MV-4-11 (cell line): ENCODE data around the gene SCARB2.

Experiments
- DNase-seq: peaks from one replicate; lab custom pipeline; 2025; lab: John Stamatoyannopoulos, UW

Gene SCARB2

GRCh38 chr4:76148142-76148865 is 65.3 kb downstream of the SCARB2 start, which contains the start of gene NUP54:
NUP54 (minus strand) TSS chr4:76148397; CDS start chr4:76148374, 23 bp downstream.
- DNase-seq: peak; percentile 92

GRCh38 chr4:76147454-76148141 is 66.0 kb downstream of the SCARB2 start:
- DNase-seq: peak; percentile 46

- DNase-seq: no peak
Observed at GRCh38 chr4:76144546-76144945, 69.1 kb downstream of the SCARB2 start.

- no peak for DNase-seq
Observed at GRCh38 chr4:76141241-76141640, 72.4 kb downstream of the SCARB2 start.

GRCh38 chr4:76127754-76128153 is 85.9 kb downstream of the SCARB2 start:
- DNase-seq: no peak

GRCh38 chr4:76125816-76126215 is 87.8 kb downstream of the SCARB2 start:
- DNase-seq: no peak

- DNase-seq: no peak
Observed at GRCh38 chr4:76120199-76120598, 93.4 kb downstream of the SCARB2 start.

- no peak for DNase-seq
Observed at GRCh38 chr4:76117536-76117935, 96.1 kb downstream of the SCARB2 start.

GRCh38 chr4:76116821-76117220 is 96.8 kb downstream of the SCARB2 start:
- no peak for DNase-seq
